H1 (cell line): ENCODE measurements around the gene LHFPL3. TPM values are rescaled to one million over a fixed set of nuclear protein-coding genes. Genes with fewer than 3 reads are reported as not detected.

Experiments used
- EP300 ChIP-seq, 2 experiments: IDR thresholded peaks; 1 replicate in 1 of 2; 2 replicates in 1 of 2; pipeline ENCODE4 v1.6.1; 2011 to 2012; ENCODE audit warnings: low read depth in 2 of 2, low read length in 2 of 2, mild to moderate bottlenecking in 2 of 2, borderline replicate concordance in 1 of 2, inconsistent platforms in 1 of 2, moderate library complexity in 1 of 2
- HDAC6 ChIP-seq: IDR thresholded peaks from one replicate; pipeline ENCODE4 v1.7.1; 2012; ENCODE audit warnings: low read depth, mild to moderate bottlenecking, inconsistent platforms, low read length, moderate library complexity
- RNF2 ChIP-seq: fragments of 200-900, 300-1000 bp; sonication (generic); IDR thresholded peaks from 2 replicates; pipeline ENCODE4 v1.7.1; 2016; ENCODE audit warnings: borderline replicate concordance, low read depth, mild to moderate bottlenecking, antibody characterized with exemption, low read length; ENCODE audit not compliant: poor library complexity, severe bottlenecking; ENCODE audit errors: missing control alignments
- SAP30 ChIP-seq: fragments of 300-600 bp; sonication (generic); IDR thresholded peaks from 2 replicates; pipeline ENCODE4 v1.7.1; 2012; ENCODE audit warnings: low read length, moderate library complexity, mild to moderate bottlenecking, inconsistent platforms; ENCODE audit not compliant: insufficient read depth, insufficient replicate concordance
- SP1 ChIP-seq: IDR thresholded peaks from 2 replicates; pipeline ENCODE4 v1.6.1; 2011; ENCODE audit warnings: low read depth, low read length
- TEAD4 ChIP-seq: IDR thresholded peaks from 2 replicates; pipeline ENCODE4 v1.6.1; 2012; ENCODE audit warnings: low read depth, low read length, inconsistent platforms, mixed read lengths
- polyA plus RNA-seq, 7 experiments: library from polyadenylated mRNA; depleted of rRNA in 3 of 7; stranded (reverse) in 5 of 7; unstranded in 2 of 7; fragments of >200 nt in 5 of 7; fragments of 200-250 nt in 2 of 7; gene quantifications; 1 replicate in 5 of 7; 2 replicates in 1 of 7; 4 replicates in 1 of 7; pipeline versions ENCODE4 v1.2.1 to v1.2.3, GENCODE V29; 2011 to 2013; ENCODE audit warnings: missing spikeins in 2 of 7, mixed read lengths in 2 of 7
- total RNA-seq: library from RNA; stranded (reverse); fragmentation: NEBNext Ultra II Directional; extraction: Animal tissue kit (Norgen Biotek cat#: 25700); gene quantifications from 2 replicates; pipeline ENCODE4 v1.2.1, GENCODE V29; 2021

The LHFPL3 gene
- total and polyA plus RNA-seq, 2 of the 8 experiments (the other 6 are each of a cell fraction or from before 2014, with no cell fraction given) = 0.24 to 0.50 TPM

- TF ChIP-seq EP300 (IDR thresholded peaks at IDR 0.05; ENCODE audit: borderline replicate concordance in 1 of 2, low read depth in 2 of 2, low read length in 2 of 2) (no peak), HDAC6 (no peak), SP1 (no peak), SAP30 (no peak), TEAD4 (no peak), RNF2 (no peak)
These were observed 550.2 kb downstream of the LHFPL3 start (continued) for GRCh38 chr7:104878577-104878976.
